Liver (tissue), 9 donors: ENCODE measurements around the gene DOCK8. TPM values are rescaled to one million over a fixed set of nuclear protein-coding genes. Genes with fewer than 3 reads are reported as not detected.

Source experiments
- DNase-seq: peaks from one replicate; pipeline ENCODE4 v3.0.0-alpha.2; 2017; ENCODE audit warnings: low spot score
- H3K27ac ChIP-seq, 2 donors: one replicate each; pipeline ENCODE4 v1.7.0; 2013; ENCODE audit warnings: inconsistent platforms in 2 of 2, low read length in 2 of 2, control low read depth in 1 of 2, low read depth in 1 of 2, mild to moderate bottlenecking in 1 of 2
- H3K27me3 ChIP-seq, 4 donors: one replicate each; pipeline versions ENCODE4 v1.6.1 to v1.7.0; 2013; ENCODE audit warnings: low read length in 3 of 4, inconsistent platforms in 1 of 4, mild to moderate bottlenecking in 1 of 4, moderate library complexity in 1 of 4; ENCODE audit not compliant: control insufficient read depth in 4 of 4, insufficient read depth in 4 of 4
- H3K36me3 ChIP-seq, 4 donors: one replicate each; pipeline versions ENCODE4 v1.6.1 to v1.7.0; 2013; ENCODE audit warnings: low read length in 3 of 4, mild to moderate bottlenecking in 3 of 4, low read depth in 1 of 4, moderate library complexity in 1 of 4; ENCODE audit not compliant: control insufficient read depth in 4 of 4, insufficient read depth in 3 of 4
- H3K4me1 ChIP-seq, 4 donors: one replicate each; pipeline versions ENCODE4 v1.6.1 to v1.7.0; 2013; ENCODE audit warnings: low read length in 3 of 4, mild to moderate bottlenecking in 3 of 4, moderate library complexity in 1 of 4; ENCODE audit not compliant: control insufficient read depth in 4 of 4, insufficient read depth in 4 of 4
- H3K4me3 ChIP-seq, 3 donors: one replicate each; pipeline versions ENCODE4 v1.6.1 to v1.7.0; 2013; ENCODE audit warnings: low read length in 3 of 3, control low read depth in 1 of 3, low read depth in 1 of 3, mild to moderate bottlenecking in 1 of 3
- H3K9ac ChIP-seq, 2 donors: one replicate each; pipeline ENCODE4 v1.7.0; 2013; ENCODE audit warnings: low read length in 2 of 2, mild to moderate bottlenecking in 2 of 2, moderate library complexity in 2 of 2, control low read depth in 1 of 2, low read depth in 1 of 2
- H3K9me3 ChIP-seq, 4 donors: one replicate each; pipeline versions ENCODE4 v1.6.1 to v1.7.0; 2013; ENCODE audit warnings: low read length in 3 of 4; ENCODE audit not compliant: control insufficient read depth in 4 of 4
- CTCF ChIP-seq: fragments of 150-350 bp; IDR thresholded peaks from 2 replicates; pipeline ENCODE4 v1.5.1; 2017; ENCODE audit warnings: improper control_type of control experiment, low read depth, low read length; ENCODE audit not compliant: missing input control
- EGR1 ChIP-seq, 2 donors: IDR thresholded peaks; 2 replicates each; pipeline ENCODE4 v1.6.1; 2016 to 2018; ENCODE audit warnings: antibody characterized with exemption in 2 of 2, low read depth in 2 of 2
- FOXA1 ChIP-seq: IDR thresholded peaks from 2 replicates; pipeline ENCODE4 v1.6.1; 2016; ENCODE audit warnings: antibody characterized with exemption
- GABPA ChIP-seq, 2 donors: IDR thresholded peaks in 1 of 2; conservative IDR thresholded peaks in 1 of 2; 2 replicates each; pipeline ENCODE4 v1.6.1; 2016; ENCODE audit warnings: antibody characterized with exemption in 2 of 2, mild to moderate bottlenecking in 1 of 2, moderate library complexity in 1 of 2
- HNF4A ChIP-seq, 2 donors: conservative IDR thresholded peaks; 2 replicates each; pipeline ENCODE4 v1.6.1; 2016; ENCODE audit warnings: antibody characterized with exemption in 2 of 2, mild to moderate bottlenecking in 2 of 2
- HNF4G ChIP-seq: IDR thresholded peaks from 2 replicates; pipeline ENCODE4 v1.6.1; 2016; ENCODE audit warnings: antibody characterized with exemption
- JUND ChIP-seq, 2 donors: IDR thresholded peaks; 2 replicates each; pipeline ENCODE4 v1.6.1; 2016; ENCODE audit warnings: antibody characterized with exemption in 2 of 2
- NR2F2 ChIP-seq: IDR thresholded peaks from 2 replicates; pipeline ENCODE4 v1.6.1; 2016; ENCODE audit warnings: antibody characterized with exemption
- RAD21 ChIP-seq, 2 donors: IDR thresholded peaks; 2 replicates each; pipeline ENCODE4 v1.6.1; 2016; ENCODE audit warnings: antibody characterized with exemption in 2 of 2, mild to moderate bottlenecking in 2 of 2
- REST ChIP-seq: IDR thresholded peaks from 2 replicates; pipeline ENCODE4 v1.6.1; 2016; ENCODE audit warnings: antibody characterized with exemption, mild to moderate bottlenecking
- RXRA ChIP-seq, 2 donors: IDR thresholded peaks; 2 replicates each; pipeline ENCODE4 v1.6.1; 2017 to 2018; ENCODE audit warnings: antibody characterized with exemption in 2 of 2, mild to moderate bottlenecking in 1 of 2
- TAF1 ChIP-seq: conservative IDR thresholded peaks from 2 replicates; pipeline ENCODE4 v1.6.1; 2016; ENCODE audit warnings: antibody characterized with exemption, mild to moderate bottlenecking
- YY1 ChIP-seq: IDR thresholded peaks from 2 replicates; pipeline ENCODE4 v1.6.1; 2016; ENCODE audit warnings: antibody characterized with exemption, mild to moderate bottlenecking
- ZBTB33 ChIP-seq: IDR thresholded peaks from 2 replicates; pipeline ENCODE4 v1.6.1; 2016; ENCODE audit warnings: antibody characterized with exemption
- WGBS: extraction: QIAGEN DNeasy Blood & Tissue Kit; methylation state at CpG from one replicate; pipeline ENCODE4 v1.1.7; 2013; 5-methylcytosine and 5-hydroxymethylcytosine counted together
- polyA plus RNA-seq, 2 donors: library from polyadenylated mRNA; stranded (reverse) in 1 of 2; unstranded in 1 of 2; fragments of 200-250 nt in 1 of 2; fragments of >200 nt in 1 of 2; fragmentation: Nextera tagmentation in 1 of 2; extraction: Ambion mirVana in 1 of 2; gene quantifications; one replicate each; pipeline versions ENCODE4 v1.2.1 to v1.2.3, GENCODE V29; 2013 to 2015
- total RNA-seq, 2 donors: library from RNA; depleted of rRNA; stranded (reverse); fragments of >200 nt; gene quantifications; one replicate each; pipeline ENCODE4 v1.2.3, GENCODE V29; 2014
- donor health status: healthy.
- donor health status: healthy.
- donor health status: healthy.
- donor health status: healthy.
- donor health status: healthy.

Gene DOCK8
- total and polyA plus RNA-seq, 4 donors: 3.8 to 22.6 (median 7.4) TPM

- 80% methylated on average over 4 of the region's 4 CpGs for whole genome bisulfite sequencing
- Histone ChIP-seq H3K27ac (no peak overlapping the region), H3K36me3 (peaks cover 0 to 6% (median 1%) of the 10 kb centered on the region in 4 donors), H3K4me3 (no peak overlapping the region), H3K9ac (no peak overlapping the region), H3K4me1 (no peaks in the 10 kb centered on the region), H3K9me3 (no peaks in the 10 kb centered on the region), H3K27me3 (peaks cover 0 to 6% (median 0%) of the 10 kb centered on the region in 4 donors)
- no peak for DNase-seq
- TF ChIP-seq CTCF (no peak), FOXA1 (no peak), RXRA (IDR thresholded peaks at IDR 0.05) (no peak), REST (no peak), YY1 (no peak), NR2F2 (no peak), TAF1 (no peak), ZBTB33 (no peak), JUND (IDR thresholded peaks at IDR 0.05) (no peak)
These were observed 232.8 kb downstream of the DOCK8 start for GRCh38 chr9:447230-448025.

GRCh38 chr9:450057-450456, 235.4 kb downstream of the DOCK8 start:
- H3K9ac ChIP-seq: no peak overlapping the region
- no peak for DNase-seq
- peaks cover 0 to 6% (median 0%) of the 10 kb centered on the region in 4 donors for H3K27me3 ChIP-seq
- H3K4me1 ChIP-seq: no peaks in the 10 kb centered on the region
- WGBS: 72% methylated on average over 2 of the region's 2 CpGs
- no peaks in the 10 kb centered on the region for H3K9me3 ChIP-seq
- H3K36me3 ChIP-seq: peaks cover 0 to 6% (median 0%) of the 10 kb centered on the region in 4 donors
- no peak overlapping the region for H3K27ac ChIP-seq
- H3K4me3 ChIP-seq: no peak overlapping the region
- no peak for TF ChIP-seq HNF4G
- no peak for TF ChIP-seq HNF4A (conservative IDR thresholded peaks at IDR 0.05)
- no peak for TF ChIP-seq REST
- TF ChIP-seq RXRA (IDR thresholded peaks at IDR 0.05): no peak
- no peak for TF ChIP-seq TAF1
- TF ChIP-seq EGR1 (IDR thresholded peaks at IDR 0.05; ENCODE audit: low read depth in 2 of 2): no peak
- TF ChIP-seq FOXA1: no peak
- no peak for TF ChIP-seq ZBTB33
- no peak for TF ChIP-seq GABPA (IDR thresholded peaks at IDR 0.05 in 1 of 2, conservative IDR thresholded peaks at IDR 0.05 in 1 of 2)
- no peak for TF ChIP-seq RAD21 (IDR thresholded peaks at IDR 0.05)
- TF ChIP-seq CTCF: no peak
